LNCaP clone FGC (cell line): ENCODE data around the gene LPP.

Experiments used
- DNase-seq: peaks from one replicate; pipeline ENCODE4 v3.0.0-alpha.2; 2011; ENCODE audit warnings: low read depth
- H3K4me3 ChIP-seq: 2 replicates; pipeline ENCODE4 v1.5.1; 2011; ENCODE audit warnings: mild to moderate bottlenecking, low read depth, low read length, control low read depth
- TF ChIP-seq, protein P1 (sequence below): IDR thresholded peaks from 2 replicates; pipeline ENCODE4 v1.5.1; 2012; ENCODE audit warnings: mild to moderate bottlenecking; ENCODE audit not compliant: control insufficient read depth, insufficient read depth; ENCODE audit errors: extremely low read depth

LPP gene

DNA sequence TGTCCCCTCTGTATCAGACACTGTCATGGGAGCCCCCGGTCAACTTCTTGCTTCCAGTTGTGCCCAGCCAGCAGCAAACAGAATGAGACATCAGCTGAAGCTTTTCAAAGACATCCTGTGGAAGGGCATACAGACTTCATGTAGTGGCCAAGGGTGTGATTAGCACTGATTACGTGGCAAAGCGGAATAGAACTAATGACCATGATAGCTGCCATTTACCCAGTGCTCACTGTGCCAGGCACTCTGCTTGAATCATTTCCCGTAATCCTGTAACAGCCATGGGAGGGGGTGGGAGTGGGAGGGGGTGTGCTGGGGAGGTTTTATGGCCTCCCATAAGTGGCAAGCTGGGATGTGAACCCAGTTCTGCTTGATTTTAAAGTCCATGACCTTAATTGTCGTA is 29.5 kb downstream of the LPP start:
- TF ChIP-seq, protein P1, sequence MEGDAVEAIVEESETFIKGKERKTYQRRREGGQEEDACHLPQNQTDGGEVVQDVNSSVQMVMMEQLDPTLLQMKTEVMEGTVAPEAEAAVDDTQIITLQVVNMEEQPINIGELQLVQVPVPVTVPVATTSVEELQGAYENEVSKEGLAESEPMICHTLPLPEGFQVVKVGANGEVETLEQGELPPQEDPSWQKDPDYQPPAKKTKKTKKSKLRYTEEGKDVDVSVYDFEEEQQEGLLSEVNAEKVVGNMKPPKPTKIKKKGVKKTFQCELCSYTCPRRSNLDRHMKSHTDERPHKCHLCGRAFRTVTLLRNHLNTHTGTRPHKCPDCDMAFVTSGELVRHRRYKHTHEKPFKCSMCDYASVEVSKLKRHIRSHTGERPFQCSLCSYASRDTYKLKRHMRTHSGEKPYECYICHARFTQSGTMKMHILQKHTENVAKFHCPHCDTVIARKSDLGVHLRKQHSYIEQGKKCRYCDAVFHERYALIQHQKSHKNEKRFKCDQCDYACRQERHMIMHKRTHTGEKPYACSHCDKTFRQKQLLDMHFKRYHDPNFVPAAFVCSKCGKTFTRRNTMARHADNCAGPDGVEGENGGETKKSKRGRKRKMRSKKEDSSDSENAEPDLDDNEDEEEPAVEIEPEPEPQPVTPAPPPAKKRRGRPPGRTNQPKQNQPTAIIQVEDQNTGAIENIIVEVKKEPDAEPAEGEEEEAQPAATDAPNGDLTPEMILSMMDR: no peak
- no peak overlapping the region for H3K4me3 ChIP-seq
- no peak for DNase-seq

DNA sequence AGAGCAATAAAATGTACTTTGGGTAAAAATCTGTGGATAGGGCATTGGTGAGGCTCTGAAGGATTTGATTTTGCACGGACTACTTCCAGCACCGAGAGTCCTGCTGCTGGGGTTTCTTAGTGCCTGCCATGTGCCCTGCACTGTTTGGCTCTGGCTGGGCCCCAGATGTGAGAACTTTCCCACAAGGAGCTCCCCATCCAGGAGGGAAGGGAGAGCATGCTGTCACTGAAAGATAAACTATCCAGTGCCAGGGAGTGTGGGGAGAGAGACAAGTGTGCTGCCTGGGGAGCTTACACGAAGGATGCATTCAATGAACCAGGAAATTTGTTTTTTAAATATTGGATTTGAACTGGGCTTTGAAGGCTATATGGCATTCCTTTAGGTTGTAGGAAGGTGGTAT is 30.2 kb downstream of the LPP start:
- TF ChIP-seq, protein P1: no peak
- no peak for DNase-seq
- no peak overlapping the region for H3K4me3 ChIP-seq

DNA sequence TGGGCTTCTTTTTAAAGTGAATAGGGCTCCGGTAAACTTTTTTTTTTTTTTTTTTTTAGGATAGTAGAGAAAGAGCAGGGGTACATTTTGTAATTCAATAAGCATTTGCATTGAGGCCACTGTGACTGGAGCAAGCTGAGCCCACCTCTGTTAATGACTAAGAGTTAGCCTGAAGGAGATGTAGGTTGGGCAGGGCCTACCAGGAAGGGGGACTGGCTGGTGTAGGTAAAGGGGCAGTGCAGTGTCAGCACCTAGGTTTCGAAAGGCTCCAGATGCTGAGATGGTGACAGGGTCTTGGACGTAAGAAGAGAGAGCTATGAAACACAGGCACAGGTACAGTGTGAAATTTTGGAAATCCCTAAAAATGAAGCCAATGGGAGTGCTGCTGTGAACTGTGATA is 30.7 kb downstream of the LPP start:
- TF ChIP-seq, protein P1: no peak
- DNase-seq: no peak
- no peak overlapping the region for H3K4me3 ChIP-seq

DNA sequence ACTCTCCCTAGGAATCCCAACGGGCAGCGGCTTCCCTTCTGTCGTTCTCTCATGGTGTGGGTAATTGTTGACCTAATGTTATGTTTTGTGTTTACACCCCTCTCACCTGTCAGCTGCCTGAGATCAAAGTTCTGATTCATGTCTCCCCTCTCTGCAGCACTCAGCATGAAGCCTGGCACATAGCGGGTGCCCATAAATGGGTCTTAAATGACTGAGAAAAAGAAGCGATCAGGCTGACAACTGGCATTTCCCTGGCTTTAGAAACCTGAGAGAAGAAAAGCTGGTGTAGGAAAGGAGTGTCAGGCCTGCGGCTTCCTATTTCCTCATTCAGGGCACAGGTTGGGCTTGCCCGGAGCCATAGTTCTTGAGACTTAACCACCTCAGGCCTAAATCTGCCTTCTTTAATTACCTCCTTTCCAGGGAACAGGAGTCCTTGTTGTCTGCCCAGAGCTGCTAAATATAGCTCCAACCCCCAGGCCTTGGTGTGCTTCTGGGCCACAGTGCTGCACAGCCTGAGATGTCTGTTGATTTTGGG is 31.8 kb downstream of the LPP start:
- DNase-seq: no peak
- TF ChIP-seq, protein P1: no peak
- H3K4me3 ChIP-seq: no peak overlapping the region

DNA sequence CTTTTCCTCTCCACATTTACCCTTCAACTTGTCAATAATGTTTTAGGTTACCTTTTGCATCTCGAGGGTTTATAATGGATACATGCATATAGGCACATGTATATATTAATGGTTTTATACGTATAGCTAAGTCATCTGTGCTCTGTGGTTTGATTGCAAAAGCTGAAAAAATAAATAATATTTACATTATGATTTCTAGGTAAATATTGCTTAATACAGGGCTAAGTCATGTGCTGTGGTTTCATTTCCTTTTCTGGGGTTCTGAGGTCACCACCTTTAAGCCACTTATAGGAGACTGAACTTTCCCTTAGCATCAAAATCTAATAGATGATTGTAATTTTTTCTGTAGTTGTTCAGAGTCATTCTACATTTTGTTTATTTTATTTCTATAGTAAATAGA is 33.1 kb downstream of the LPP start:
- H3K4me3 ChIP-seq: no peak overlapping the region
- TF ChIP-seq, protein P1: no peak
- no peak for DNase-seq

DNA sequence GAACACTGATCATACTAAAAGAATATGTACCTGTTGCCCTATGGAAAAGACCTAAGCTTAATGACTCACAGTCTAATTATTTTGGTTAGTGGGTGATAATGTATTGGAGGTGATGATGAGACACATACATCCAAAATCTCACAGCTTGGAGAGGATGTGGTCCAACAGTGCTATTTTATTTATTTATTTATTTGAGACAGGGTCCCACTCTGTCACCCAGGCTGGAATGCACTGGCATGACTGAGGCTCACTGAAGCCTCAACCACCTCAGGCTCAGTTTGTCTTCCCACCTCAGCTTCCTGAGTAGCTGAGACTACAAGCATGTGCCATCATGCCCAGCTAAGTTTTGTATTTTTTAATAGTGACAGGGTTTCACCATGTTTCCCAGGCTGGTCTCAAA is 35.0 kb downstream of the LPP start:
- no peak overlapping the region for H3K4me3 ChIP-seq
- no peak for DNase-seq
- TF ChIP-seq, protein P1: no peak

DNA sequence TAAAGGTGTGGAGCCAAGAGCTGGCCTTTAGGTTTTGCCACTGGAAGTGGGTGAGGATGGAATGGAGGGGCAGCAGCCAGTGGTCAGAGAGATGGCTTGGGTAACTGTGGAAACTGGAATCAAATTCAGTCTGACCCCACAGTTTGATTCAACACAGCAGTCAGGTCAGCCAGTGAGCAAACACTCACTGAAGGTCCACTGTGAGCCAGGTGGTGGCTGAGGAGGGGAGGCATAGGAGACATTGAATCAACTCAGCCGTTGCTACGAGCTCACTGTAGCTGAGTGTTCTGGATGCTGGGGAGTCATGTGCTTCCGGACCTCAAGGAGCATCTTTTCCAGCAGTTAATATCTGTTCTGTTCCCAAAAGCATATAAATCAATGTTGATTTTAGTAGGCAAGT is 37.5 kb downstream of the LPP start:
- H3K4me3 ChIP-seq: no peak overlapping the region
- no peak for DNase-seq
- TF ChIP-seq, protein P1: no peak
